ENCODE data around the gene XPO4. TPM values are rescaled to one million over a fixed set of nuclear protein-coding genes. Genes with fewer than 3 reads are reported as not detected.
"Not testable (repeated sequence)": the region's sequence is repeated elsewhere in the genome, so short reads cannot be mapped to it uniquely, and the experiment has no call there.

The XPO4 gene
- total RNA-seq, 1 donor from 2014 or later: 31.2 TPM

DNA sequence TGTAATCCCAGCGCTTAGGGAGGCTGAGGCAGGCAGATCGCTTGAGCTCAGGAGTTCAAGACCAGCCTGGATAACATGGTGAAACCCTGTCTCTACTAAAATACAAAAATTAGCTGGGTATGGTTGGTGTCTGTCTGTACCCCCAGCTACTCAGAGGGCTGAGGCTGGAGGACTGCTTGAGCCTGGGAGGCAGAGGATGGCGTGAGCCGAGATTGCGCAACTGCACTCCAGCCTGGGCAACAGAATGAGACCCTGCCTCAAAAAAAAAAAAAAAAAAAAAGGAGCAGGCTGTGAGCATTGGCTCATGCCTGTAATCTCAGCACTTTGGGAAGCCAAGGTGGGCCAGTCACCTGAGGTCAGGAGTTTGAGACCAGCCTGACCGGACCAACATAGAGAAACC, 12.0 kb downstream of the XPO4 start:
- not testable (repeated sequence) for DNase-seq

DNA sequence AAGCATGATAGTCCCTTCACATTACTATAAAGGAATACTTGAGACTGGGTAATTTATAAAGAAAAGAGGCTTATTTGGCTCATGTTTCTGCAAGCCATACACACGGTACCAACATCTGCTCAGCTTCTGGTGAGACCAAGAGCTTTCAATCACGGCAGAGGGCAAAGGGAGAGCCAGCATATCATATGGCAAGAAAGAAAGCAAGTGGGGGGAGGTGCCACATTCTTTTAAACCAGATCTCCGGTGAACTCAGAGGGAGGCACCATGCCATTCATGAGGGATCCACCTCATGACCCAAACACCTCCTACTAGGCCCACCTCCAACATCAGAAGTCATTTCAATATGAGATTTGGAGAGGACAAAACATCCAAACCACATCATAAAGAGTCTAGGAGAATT, 20.3 kb downstream of the XPO4 start:
- DNase-seq: no peak

DNA sequence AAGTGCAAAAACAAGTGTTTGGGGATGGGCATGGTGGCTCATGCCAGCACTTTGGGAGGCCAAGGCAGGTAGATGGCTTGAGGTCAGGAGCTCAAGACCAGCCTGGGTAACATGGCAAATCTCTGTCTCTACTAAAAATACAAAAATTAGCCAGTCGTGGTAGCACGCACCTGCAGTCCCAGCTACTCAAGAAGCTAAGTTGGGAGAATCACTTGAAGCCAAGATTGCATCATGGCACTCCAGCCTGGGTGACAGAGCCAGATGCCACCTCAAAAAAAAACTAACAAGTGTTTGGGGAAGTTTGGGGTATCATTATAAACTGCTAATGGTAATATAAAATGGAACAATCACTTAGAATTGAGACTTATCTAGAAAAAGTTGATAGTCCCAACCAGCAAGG, 24.6 kb downstream of the XPO4 start:
- DNase-seq: no peak

DNA sequence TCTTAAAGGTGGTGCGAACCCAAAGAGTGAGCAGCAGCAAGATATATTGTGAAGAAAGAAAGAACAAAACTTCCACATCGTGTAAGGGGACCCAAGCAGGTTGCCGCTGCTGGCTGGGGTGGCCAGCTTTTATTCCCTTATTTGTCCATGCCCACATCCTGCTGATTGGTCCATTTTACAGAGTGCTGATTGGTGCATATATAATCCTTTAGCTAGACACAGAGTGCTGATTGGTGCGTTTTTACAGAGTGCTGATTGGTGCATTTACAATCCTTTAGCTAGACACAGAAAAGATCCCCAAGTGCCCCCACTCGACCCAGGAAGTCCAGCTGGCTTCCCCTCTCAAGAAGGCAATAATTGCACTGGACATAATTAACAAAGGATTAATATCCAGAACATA, 25.7 kb downstream of the XPO4 start:
- not testable (repeated sequence) for DNase-seq

DNA sequence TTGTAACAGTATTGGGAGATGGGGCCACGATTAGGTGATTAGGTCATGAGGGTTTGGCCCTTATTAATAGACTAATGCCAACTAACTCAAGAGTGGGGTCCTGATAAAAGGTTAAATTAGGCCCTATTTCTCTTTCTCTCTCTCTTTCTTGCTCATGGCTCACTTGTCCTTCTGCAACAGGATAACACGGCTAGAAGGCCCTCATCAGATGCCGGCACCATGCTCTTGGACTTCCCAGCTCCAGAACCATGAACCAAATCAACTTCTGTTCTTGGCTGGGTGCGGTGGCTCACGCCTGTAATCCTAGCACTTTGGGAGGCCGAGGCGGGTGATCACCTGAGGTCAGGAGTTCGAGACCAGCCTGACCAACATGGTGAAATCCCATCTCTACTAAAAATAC, 28.1 kb downstream of the XPO4 start:
- not testable (repeated sequence) for DNase-seq

DNA sequence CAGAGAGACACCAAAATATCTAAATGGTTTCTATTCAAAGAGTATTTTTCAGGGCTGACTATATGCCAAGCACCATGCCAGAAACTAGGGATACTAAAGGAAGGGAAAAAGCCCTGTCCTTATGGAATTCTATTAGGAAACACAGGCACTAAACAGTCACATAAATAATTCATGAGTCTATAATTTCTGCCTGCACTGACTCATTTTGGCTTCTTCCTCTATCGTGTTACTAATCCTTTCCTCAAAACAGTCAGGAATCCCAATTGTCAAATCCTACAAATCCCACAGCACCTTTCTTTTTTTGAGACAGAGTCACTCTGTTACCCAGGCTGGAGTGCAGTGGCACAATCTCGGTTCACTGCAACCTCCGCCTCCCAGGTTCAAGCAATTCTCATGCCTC, 29.2 kb downstream of the XPO4 start:
- DNase-seq: no peak

DNA sequence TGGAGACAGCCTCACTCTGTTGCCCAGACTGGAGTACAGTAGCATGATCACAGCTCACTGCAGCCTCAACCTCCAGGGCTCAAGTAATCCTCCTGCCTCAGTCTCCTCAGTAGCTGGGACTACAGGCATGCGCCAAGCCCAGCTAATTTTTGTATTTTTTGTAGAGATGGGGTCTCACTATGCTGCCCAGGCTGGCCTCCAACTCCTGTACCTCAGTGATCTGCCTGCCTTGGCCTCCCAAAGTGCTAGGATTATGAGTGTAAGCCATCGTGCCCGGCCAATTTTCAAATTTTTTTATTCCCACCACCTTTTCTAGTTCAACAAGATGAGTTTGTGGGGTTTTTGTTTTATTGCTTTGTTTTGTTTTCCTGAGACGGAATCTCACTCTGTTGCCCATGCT, 31.7 kb downstream of the XPO4 start:
- DNase-seq: no peak

DNA sequence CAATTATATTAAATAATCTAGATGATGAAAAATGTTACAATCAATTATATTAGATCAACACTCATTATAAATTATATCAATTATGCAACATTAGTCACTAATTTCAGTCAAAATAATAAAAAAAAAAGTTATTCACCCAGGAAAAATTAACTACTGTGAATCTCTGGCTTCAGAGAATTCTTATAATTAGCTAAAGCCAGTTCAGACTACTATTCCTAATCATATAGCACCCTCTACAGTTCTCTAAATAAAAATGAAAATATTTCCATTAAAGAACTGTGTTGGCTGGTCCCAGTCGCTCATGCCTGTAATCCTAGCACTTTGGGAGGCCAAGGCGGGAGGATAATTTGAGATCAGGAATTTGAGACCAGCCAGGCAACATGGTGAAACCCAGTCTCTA, 33.0 kb downstream of the XPO4 start:
- DNase-seq: peak; percentile 17

DNA sequence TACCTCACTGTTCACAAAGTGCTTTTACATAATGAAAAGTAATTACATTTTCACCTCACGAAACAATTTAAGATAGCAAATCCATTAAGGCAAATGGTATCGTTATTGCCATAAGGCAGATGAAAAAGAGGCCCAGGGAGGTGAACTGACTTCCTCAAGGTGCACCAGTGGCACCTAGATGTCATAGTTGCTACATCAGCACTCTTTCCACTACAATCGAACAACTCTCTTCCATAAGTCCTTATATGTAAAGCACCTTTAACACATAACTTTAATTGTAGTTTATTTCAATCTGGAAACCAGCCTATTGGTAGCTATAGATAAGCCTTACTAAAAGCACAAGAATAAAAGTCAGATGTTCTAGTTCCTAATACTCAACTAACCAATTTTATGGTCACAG, 35.1 kb downstream of the XPO4 start:
- no peak for DNase-seq

DNA sequence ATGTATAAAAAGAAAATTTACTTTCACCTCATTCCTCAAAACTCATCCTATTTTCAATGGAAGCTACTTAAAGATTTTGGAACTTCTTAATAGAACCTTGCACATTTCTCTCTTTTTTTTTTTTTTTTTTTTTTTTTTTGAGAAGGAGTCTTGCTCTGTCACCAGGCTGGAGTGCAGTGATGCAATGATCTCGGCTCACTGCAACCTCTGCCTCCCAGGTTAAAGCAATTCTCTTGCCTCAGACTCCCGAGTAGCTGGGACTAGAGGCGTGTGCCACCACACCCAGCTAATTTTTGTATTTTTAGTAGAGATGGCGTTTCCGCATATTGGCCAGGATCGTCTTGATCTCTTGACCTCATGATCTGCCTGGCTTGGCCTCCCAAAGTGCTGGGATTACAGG, 40.9 kb downstream of the XPO4 start:
- not testable (repeated sequence) for DNase-seq

DNA sequence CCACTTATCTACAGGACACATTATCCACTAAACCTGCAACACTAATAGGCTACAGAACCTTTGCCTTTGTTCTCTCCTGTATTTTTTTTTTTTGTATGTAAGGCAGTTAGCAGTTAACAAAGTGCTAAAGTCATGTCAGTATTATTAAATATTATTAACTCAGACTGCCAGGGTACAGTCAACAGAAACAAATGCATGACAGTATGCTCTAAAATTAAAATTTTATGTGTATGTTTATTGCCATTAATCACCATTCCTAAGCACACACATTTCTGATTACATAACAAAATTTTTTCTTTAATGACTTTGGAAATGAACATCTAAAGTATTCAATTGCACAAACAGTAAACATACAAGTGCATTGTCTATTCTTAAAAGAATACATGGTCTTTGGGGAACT, 41.7 kb downstream of the XPO4 start:
- no peak for DNase-seq

DNA sequence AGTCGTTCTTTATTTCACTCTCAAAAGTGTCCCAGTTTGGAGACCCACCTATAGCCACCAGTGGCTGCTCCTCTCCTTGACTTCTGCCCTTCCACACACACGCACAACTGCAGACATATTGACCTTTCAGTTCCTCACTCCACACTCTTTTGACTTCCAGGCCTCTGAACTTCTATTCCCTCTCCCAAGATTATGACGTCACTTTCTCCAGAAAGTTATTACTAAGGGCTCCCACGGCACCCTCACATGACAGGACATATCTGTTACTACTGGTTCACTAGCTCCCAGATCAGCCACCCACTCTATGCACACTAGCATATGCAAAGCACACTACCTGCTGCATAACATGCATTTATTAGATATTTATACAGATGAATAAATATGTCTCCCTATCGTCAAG, 45.9 kb downstream of the XPO4 start:
- no peak for DNase-seq

DNA sequence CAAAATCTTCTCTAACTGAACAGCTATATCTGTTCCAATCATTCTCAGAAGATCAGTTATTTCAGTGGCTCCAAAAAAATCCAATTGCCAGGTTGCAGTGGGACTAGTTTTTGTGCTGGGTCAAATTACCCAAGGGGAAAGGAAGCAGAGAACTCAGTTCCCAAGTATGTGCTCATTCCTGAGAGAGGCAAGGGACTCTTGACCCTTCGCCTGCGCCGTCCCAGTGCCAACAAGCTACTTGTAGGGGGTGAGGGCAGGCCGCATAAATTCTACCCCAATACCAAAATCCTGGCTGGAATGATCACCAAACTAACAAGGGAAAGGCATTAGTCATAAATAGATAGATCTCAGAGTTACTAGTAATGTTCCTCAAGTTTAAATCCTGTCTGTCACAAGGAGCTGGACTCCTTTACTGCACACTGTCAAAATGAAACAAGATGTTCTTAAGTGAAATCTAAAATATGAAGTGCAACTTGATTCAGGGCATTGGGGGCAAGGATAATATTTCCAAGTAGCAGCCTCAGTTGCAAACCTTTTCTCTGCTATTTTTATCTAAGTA, 50.6 kb downstream of the XPO4 start:
- no peak for DNase-seq

DNA sequence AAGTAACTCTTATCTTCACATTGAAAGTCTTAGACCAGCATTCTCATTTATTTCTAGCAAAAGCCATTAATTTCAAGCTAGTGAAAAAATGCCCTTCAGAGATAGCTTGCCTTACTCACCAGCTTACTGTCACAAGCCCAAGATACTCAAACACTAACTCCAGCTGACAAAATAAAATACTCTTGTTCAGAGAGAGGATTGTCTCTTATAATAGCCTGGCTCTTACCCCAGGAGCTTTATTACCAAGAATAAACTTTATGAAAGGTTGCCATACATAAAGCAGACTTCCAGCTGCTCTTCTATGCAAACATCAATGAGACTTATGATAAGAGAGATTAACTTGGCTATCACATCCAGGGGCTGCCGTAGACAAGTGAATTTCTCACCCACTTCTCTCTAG, 53.6 kb downstream of the XPO4 start:
- peak; percentile 29 for DNase-seq

DNA sequence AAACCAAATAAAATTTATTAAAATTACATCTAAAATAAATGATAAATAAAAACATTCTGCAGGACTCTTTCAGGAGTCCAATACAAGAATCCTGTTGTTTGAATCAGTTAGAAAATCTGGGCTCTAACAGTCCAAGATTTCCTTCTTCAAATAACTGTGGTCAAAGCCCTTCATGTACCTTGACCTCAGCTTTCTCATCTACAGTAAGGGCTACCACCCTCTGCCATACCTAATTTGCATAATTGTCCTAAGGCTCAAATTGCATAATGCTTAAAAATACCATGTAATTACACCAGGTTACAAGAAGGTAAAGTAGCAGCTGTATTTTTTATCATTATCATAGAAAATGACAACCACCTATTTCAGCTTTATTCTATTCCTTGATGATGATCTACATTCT, 54.3 kb downstream of the XPO4 start:
- no peak for DNase-seq

DNA sequence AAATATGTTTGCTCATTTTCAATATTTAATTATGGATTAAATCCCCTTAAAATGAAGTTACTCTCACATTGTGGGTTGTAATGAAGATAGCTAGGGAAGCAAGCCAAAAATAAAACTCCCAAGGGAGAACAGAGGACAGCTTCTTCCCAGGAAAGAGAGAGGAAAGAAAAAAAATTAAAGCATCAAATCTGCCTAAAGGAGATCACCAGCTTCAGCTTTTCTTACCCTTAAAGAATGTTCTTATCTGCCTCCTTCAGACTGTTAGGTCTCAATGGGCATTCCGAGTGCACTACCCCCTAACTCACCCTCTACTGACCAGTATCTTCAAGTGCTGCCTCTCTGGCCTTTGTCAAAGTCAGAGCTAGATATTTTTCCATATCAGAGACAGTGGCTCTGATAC, 55.2 kb downstream of the XPO4 start:
- DNase-seq: no peak

DNA sequence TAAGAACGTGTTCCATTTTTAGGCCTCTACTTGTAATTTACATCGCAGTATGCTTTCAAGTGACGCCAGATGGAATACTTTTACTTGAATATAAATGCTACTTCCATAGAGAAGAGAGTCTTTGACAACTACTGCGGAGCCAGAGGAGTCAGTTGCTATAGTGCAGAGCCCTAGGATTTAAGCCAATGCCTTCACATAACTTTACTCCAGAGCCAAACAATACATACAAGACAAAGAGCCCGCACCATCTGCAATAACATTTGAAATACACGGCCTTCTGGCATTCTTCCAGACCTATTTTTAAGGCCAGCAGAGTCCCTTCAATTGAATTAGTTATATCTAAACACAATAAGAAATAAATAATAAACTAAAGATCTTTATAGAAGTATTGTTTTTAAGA, 59.4 kb downstream of the XPO4 start:
- DNase-seq: peak; percentile 85

DNA sequence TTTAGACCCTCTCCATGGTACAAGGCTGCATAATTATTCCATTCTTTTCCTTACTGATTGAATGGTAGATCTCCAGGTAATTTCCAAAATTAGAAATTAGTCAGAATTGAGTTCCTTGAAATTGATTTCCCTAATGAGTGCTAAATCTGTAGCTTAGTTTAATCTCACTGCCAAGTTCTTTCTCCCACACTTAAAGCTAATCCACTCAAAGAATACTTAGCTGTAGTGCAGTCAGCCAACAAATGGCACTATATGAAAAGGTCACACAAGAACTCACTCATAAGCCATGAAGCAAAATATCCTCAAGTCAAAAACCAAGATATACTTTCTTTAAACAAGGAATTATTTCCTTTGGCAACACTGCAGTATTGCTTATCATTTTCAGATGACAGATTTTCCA, 62.0 kb downstream of the XPO4 start:
- DNase-seq: no peak

DNA sequence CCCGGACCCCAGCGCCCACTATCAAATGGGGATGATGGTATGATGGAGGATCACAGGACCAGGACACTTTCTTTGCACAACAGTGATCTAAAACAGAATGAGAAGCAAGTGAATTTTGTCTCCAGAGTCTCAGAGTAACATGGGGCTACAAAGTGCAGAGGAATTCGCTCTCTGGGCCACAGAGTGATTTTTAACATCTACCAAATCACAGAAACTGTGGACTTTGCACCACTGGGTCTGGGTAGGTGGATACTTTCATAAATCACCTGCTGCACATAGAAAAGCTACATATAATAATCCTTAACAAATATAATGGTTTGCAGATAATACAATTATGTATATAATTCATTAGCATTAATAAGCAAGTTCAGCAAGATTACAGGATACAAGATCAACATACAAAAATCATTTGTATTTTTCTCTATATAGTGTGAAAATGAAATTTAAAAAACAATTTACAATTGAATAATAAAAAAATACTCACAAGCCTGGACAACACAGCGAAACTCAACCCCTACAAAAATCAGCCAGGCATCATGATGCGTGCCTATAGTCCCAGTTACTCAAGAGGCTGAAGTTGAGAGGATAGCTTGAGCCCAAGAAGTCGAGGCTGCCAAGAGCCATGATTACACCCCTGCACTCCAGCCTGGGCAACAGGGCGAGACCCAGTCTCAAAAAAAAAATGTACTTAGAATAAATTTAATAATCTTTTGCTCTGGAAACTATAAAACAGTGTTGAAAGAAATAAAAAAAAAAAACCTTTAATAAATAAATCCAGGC, 68.5 kb downstream of the XPO4 start:
- DNase-seq: no peak

DNA sequence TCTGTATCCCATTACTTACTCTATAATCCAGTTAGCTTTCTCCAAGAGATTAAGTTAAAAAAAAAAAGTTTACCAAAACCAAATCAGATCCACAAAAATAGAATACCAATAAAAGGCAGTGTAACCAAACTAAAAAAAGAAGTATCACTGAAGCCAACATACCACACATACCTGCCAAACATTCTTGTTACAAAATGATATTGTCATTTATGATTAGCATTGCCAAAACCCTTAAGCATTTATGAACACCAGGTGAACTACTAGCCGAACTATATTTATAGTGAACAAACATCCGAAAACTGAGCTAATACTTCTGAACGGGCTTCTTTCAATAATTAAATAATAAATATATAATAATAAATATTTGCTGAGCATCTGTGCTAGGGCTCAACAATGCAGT, 69.7 kb downstream of the XPO4 start:
- DNase-seq: no peak

DNA sequence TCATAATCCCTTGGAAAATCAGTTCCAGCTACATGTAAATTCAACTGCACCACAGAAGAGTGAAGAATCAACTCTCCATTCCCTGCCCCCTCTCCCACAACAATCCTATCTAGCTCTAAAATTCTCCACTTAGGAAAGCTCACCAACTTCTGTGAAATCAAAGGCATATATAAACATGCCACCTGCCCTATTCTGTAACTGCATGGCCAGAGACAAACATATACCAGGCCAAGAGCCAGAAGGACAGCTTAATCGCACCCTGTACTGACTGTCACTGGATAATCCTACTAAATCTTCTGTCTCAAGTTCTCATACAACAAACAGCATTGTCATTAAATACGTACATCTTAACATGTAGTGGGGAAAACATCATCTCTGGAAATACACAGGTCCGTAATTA, 70.6 kb downstream of the XPO4 start:
- DNase-seq: peak; percentile 24

DNA sequence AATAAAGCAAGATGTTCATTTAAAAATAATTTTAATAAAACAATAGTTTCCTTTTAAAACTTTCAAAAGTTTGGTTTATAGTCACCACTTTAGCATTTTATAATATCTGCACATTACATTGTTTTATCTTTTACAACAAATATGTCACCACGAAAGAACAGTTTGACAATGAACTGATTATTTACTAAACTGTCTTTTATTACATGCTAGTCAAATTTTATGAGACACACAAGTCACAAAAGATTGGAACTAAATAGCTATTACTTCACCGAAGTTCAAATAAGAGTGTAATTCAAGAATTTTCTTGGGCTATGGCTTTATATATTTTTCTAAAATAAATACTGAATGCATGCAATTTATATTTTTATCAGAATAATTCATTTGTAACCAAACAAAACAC, 71.3 kb downstream of the XPO4 start:
- no peak for DNase-seq

DNA sequence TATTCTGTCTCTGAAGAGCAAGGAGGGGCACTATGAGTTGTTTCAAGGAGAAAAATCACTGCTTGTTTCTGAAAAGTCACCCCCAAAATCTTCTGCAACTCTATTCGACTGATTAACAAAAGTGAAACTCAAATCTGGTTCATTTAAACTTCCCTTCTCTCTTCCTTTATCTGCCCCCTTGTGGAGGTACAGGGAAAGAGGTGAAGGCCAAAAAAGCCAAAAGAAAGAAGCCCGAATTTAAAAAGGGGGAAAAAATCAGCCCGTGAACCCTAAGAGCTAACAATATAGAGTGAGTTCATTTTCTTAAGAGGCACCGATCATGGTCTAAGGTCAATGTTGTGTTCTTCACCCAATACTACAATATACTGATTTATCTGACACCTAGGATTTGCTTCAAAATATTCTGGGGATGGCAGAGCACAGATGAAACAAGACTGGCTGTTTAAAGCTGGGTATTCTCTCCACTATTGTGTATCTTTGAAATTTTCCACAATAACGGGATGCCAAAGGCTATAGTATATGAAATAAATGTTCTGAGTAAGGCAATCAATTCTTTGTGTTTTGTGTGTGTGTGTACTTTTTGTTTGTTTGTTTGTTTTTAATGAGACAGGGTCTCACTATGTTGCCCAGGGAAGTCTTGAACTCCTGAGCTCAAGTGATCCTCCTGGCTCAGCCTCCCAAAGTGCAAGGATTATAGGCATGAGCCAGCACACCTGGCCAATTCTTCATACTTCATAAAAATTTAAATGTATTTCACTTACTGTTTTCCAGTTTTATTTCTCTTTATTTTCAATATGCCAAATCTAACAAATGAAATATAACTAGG, 73.8 kb downstream of the XPO4 start:
- DNase-seq: peak; percentile 84

All from tongue (tissue), 2 donors.